NCI-H146 treated with DMSO at 0.1 percent for 48 hours (cell line): ENCODE data around the gene KCNAB2.
"Not testable (repeated sequence)": the region's sequence is repeated elsewhere in the genome, so short reads cannot be mapped to it uniquely, and the experiment has no call there.

ENCODE experiments used
- DNase-seq: peaks from one replicate; lab custom pipeline; 2025; ENCODE audit not compliant: unreplicated experiment; lab: John Stamatoyannopoulos, UW

The KCNAB2 gene

DNA sequence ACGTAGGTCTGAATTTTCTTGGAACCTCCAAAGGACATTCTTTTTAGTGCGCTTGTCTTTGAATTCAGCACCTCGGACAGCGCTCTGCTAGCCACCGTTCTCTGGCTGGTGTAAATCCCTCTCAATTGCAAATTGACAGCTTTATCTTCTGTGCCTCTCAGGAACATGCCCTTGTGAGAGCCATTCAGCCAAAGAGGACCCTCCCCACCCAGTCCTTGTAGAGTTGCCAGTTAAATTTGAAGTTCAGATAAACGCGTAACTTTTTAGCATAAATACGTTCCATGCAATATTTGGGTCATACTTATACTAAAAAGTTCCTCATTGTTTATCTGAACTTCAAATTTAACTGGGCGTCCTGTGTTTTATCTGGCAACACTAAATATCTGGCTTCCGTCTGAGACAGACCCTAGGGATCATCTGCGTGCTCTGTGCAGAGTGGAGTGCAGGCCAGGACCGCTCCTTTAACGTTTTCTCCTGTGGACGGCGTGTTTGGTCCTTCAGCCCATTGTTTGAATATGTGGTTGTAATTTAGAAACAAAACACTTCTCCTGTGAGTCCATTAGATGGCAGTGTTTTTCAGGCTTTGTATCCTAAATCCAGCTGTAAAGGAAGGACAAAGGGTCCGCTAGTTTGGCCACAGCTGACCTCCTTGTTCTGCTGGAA lies 7.0 kb downstream of the KCNAB2 start:
- peak; percentile 55 for DNase-seq

DNA sequence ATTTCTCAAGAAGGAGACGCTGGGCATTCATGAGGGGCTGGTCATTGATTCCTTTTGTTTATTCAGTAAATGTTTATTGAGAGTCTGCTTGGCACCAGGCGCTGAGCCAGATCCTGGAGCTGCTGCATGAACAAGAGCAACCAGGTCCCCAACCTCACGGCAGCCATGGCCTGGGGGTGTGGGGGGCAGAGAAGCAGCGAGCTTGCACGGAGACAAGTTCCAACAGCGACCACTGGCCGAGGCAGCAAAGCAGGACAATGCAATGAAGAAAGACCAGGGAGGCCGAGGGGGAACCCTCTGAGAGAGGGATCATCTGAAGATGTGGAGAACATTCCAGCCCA lies 7.5 kb downstream of the KCNAB2 start:
- DNase-seq = no peak

DNA sequence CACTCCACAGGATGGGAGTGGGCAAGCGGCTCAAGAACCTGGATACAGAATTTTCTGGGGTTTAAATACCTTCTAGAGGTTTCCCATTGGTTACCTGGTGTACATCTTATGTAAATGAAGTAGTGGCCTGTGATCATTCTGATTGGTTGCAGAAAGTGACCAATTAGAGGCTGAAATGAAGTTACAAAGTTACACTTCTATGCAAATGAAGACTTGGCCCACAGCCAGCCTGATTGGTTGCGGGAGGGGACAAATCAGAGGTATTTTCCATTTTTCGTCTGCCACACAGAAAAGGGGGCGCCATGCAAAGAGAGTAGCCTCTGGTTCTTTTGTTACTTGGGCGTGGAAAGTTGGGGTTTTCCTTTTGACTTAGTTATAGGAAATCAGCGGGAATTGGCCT lies 8.9 kb downstream of the KCNAB2 start:
- no peak for DNase-seq

DNA sequence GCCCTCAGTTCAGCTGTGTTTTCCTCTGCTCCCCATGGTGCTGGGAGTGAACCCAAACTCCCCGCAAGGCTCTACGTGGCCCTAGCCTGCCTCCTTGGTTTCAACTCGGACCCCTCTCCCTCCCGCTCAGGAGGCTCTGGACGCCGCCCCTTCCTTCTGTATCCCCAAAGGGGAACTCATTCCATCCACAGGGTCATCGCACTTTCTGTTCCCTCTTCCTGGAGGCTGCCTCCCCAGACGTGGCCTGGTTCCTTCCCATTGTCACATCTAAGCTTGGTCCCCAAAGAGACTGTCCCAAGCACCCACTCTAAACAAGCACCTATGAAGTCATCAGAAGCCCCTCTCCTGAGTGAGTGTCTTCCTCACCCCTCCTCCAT lies 10.9 kb downstream of the KCNAB2 start:
- no peak for DNase-seq

DNA sequence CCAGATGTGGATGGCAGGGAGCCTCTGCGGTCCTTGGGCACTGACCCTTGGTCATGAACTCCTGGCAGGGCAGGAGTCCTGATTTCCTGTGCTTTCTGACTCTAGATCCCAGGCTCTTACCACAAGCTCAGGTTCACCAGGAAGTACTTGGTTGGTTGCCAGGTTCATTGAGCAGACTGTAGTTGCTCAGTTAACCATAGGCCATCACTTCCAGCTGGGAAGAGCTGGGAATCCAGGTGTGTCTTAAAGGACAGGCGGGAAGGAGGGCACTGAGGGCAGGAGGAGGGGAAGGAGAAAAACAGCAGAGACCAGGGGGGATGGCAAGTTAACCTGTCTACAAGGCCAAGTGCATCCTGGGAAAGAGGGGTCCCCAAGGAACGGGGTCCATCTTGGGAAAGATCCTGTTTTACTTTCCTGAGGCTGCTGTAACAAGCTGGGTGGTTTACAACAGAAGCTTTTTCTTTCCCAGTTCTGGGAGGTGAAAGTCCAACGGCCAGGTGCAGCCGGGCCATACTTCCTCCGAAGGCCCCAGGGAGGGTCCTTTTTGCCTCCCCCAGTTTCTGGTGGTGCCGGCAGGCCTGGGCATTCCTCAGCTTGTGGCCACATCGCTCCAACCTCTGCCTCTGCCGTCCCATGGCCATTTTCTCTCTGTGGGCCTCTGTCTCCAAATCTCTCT lies 11.6 kb downstream of the KCNAB2 start:
- DNase-seq = no peak

DNA sequence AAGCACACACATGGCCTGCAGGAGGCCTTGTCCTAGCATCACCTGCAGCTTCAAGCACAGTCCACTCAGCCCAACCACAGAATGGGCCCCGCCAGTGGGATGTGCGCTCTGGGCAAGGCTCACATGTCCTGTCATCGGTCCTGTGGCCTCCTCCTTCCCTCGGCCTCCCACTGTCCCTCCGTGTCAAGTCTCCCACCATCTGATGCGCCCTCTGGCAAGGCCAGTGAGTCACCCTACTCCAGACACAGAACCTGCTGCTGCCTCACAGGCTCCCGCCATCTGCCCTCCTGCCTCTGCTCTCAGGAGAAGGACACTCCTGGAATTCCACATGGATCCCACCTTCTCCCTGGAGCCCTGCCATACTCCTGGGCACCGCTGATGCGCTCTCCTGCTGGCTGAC lies 14.2 kb downstream of the KCNAB2 start:
- DNase-seq = no peak

DNA sequence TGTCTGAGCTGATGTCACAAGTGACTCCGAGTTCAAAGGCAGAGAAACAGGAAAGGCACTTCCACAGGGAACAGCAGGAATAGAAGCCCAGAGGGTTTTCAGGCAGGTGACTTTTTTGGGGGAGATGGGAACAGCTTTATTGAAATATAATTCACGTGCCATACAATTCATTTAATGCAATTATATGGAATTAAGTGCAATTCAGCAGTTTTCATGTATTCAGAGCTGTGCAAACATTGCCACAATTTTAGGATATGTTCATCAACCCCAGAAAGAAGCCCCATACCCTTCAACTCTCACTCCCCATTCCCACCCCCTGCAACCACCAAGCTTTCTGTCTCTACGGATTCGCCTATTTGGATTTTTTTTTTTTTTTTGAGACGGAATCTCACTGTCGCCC lies 17.0 kb downstream of the KCNAB2 start:
- no peak for DNase-seq

DNA sequence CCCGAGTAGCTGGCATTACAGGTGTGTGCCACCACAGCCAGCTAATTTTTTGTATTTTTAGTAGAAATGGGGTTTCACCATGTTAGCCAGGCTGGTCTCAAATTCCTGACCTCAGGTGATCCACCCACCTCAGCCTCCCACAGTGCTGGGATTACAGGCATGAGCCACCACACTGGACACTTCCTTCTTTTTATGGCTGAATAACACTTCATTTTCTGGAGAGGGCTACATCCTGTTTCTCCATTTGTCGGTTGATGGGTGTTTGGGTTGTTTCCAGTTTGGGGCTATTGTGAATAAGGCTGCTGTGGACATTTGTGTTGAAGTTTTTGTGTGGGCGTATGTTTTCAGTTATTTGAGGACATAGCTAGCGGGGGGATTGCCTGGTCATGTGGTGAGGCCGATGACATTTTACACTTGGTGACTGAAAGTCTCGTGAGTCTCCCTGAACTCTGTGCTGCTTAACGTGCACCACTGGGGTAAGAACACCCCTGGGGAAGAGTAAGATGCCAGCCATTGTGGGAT lies 17.9 kb downstream of the KCNAB2 start:
- not testable (repeated sequence) for DNase-seq

DNA sequence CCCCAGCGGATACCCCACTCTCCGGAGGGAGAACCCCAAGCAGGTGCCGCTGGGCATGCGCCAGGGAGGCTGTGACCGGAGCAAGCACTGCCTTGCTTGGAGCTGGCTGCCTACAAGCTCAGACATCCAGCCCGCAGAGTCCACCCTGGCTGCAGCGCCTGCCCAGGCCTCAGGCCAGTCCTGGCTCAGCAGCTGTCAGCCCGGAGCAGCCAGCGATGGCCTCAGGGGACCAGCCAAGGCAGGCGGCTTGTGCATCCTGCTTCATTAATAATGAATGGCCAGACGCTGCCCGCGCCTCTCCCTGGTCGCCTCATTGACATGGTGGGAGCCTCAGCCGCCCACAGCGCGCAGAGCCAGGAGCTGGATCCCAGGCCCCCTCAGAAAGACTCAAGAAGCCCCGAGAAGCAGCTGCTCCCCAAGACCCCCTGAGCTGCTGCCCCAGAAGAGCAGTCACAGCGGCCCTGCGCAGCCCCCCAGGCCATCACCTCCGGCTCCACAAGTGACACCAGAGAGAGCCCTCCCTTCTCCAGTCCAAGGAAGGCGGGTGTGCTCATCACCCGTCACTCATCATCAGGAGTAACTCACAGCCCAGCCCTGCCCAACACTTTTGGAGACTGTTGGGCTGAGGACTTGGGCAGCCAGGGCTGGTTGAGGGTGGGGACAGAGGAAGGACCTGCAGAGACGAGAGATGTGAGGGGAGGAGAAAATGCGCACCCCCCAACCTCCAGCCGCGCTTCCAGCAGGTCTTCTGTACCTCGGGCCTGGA lies 19.6 kb downstream of the KCNAB2 start:
- DNase-seq = no peak

DNA sequence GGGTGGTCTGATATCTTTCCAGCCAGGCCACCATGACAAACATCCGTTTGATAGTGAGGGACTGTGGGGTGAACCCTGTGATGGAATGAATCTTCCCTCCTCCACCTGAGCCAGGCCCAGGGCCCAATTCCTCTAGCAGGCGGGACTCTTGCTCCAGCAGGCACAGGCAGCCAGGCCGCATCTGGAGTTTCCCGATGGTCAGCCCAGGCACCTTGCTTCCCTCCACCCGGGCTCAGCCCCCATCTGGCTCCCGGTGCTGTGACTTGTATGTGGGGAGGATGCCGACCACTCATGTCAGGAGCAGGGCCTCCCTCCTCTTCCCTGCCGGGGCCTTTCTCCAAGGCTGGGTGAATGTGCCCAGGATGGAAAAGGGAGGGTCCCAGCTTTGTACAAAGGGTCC lies 21.0 kb downstream of the KCNAB2 start:
- DNase-seq = no peak

DNA sequence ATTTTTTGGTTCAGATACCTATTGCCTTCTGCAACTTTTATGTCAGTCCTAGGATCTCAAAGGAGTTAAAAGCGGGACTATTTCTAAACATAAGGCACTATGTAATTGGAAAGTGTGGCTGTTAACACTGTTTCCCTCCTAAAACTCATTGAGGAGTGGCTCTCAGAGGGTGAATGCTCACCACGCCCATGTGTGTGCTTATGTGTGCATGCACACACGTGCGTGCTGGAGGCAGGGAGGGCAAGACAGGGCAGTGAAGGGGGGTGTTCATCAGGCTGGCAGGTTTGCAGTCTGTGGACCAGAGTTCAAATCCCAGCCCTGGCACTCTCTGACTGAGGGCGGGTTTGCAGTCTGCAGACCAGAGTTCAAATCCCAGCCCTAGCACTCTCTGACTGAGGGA lies 22.4 kb downstream of the KCNAB2 start:
- no peak for DNase-seq

DNA sequence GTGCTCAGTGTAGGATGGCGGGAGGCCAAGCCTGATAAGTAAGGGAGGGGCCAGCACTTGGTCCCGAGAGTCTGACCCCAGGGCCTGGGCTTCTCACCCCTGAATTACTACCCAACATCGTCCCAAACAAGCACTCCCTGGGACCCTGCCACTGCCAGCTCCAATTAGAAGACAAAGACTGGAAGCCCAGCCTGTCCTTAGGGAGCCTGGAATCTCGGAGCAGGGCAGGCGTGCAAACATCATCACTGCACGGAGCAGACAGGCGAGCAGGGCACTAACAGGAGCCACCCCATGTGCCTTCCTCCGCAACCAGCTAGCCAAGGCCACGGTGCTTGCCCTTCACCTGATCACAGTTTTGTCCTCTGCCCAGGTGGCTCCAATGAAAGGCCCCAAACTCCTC lies 23.2 kb downstream of the KCNAB2 start:
- no peak for DNase-seq

DNA sequence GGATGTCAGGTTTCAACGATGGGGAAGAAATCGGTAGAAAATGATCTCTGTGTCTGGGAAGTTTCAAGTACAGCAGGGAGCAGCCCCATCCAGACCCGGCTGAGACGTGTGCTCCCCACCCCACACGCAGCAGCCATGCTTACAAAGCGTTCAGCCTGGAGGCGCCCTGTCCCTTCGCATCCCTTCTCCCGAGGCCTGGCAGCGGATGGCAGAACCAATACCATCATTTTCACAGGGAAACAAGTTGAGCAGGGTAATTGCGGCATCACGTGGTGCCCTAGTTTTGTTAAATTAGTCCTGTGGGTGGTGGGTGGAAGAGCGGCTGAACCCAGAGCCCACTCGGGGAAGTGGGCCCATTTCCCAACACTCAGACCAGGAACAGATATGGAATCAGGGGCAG lies 23.9 kb downstream of the KCNAB2 start:
- no peak for DNase-seq

DNA sequence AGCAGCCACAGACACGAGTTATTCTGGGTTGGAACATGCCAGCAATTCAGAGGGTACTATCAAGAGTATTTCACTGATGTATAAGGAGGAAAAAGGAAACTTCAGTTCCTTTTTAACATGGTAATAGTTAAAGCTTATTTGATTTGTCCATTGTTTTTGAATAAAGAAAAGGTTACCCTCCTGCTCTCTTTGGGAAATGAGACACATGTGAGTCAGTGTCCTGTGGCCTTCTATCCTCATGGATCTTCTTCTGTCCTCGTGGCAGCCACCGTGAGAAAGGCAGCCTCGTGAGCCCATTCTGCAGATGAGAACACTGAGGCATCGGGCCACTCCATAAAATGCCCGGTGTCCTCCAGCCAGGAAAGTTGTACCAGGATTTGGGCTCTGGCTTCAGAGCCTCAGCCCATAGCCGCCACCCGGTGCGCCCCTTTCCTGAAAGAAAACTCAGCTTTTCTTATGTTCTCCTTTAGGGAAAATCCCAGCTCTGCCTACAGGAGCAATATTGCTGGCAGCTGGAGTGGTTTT lies 24.8 kb downstream of the KCNAB2 start:
- DNase-seq = no peak

DNA sequence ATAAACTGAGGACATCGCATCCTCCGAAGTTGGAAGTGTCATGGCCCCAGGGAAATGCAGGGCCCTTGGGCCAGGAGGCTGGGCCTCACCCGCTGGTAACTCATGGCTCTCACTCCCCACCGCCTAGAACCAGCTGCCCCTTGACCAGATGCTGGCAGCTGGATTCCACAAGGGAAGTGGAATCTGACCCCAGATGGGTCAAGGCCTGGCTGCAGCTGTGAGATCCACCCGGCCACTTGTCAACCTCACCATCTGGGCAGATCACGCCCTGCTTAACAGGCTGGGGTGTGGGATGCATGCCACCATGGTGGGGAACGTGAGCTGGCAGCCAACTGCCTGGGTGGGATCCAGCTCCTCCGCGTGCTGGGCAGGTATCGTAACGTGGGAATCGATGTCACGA lies 25.5 kb downstream of the KCNAB2 start:
- DNase-seq = no peak

DNA sequence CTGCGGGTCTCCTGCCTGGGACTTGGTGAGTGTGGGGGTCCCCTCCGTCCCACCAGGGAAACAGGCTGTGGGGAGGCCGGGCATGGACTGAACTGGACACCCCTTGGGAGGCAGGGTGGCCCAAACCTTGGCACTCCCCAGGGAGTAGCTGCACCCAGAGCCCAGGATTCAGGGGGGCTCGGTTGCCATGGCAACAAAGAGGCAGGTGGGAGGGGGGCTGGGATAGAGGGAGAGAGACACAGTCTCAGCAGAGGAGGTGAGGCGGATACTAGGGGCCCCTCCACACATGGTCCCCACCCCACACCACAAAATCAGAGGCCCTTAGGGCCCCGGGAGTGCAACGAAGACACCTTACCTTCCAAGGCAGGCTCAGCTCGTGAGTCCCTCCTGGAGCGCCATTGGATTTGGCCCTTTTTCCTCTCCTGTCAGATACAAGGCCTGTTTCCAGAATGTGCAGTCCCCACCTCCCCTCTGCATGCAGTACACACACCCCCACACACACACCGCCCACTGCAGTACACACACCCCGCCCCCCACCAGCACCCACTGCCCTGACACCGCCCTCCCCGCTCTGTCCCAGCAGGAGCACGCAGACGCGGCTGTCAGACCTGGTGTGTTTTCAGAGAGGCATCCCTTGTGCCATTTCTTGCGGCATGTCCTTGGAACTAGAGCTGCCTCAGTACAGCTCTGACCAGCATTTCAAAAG lies 27.2 kb downstream of the KCNAB2 start:
- DNase-seq = no peak

DNA sequence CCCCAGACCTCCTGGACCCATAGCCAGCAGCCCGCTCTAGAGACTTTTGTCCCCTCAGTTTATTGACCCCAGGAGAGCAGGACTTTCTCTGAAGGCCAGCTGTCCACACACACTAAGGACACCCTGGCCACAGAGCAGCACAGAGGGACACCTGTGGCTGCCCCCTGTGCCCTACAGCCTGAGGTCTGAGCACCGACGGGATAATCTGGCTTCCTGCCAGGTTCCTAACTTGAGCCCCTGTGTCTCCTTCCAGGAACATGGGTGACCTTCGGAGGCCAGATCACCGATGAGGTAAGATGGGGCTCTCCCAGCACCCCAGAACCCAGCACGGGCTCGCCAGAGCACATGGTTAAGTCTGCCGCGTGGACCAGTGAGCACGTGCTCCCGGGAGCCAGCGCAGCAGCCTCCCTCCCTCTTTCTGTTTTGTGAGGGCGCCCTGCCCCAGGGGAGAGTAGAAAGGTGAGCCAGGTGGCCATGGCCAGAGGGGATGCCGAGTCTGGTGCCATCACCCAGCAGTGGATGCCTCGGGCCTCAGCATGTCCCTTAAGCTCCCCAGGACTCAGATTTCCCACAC lies 27.9 kb downstream of the KCNAB2 start:
- DNase-seq = no peak

DNA sequence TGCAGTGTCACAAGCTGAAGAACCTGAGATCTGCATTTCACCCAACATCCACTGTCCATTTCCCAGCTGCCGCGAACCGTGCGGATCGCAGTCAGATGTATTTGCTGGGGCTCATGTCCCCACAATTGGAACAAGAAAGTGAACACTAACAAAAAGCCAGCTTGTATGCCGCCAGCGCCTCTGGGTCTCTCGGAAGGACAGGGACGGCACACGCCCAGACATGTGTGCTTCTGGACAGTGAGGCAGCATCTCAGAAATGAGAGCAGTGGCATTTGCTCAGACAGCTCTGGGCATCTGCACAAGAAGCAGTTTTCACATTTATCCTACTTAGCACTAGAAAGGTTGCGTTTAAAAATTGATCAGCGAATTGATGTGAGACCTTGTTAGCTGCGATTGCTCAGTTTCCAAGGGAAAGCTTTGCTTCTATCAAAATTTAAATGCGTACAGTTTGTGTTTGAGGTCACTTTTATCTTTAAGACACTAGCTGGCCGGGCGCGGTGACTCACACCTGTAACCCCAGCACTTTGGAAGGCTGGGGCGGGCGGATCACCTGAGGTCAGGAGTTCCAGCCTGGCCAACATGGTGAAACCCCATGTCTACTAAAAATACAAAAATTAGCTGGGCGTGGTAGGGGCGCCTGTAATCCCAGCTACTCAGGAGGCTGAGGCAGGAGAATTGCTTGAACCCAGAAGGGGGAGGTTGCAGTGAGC lies 28.7 kb downstream of the KCNAB2 start:
- no peak for DNase-seq

DNA sequence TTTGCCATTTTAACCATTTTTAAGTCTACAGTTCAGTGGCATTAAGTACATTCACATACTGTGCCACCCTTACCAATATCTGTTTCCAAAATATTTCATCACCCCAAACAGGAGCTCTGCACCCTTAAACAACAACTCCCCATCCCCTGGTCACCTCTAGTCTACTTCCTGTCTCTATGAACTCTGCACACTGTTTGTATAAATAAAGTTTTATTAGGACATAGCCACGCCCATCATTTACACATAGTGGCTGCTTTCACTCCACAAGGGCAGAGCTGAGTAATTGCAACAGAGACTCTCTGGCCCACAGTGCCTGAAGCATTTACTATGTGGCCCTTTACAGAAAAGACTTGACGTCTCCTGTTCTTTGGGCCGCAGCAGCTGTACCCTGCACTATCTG lies 30.1 kb downstream of the KCNAB2 start:
- DNase-seq = no peak

DNA sequence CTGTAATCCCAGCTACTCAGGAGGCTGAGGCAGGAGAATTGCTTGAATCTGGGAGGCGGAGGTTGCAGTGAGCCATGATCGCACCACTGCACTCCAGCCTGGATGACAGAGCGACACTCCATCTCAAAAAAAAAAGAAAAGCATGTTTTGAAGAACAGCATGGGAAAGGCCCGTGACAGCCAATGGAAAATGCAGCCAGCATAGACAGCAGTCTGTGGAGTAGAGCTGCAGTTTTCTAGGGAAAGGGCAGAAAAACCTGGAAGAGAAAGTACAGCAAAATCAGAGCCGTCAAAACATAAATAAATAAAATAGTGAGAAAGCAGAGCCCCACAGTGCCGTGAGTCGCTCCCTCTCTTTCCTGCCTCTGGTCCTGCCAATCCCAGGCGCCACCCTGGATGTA lies 31.4 kb downstream of the KCNAB2 start:
- not testable (repeated sequence) for DNase-seq
